GM21447 (cell line): ENCODE measurements around the gene WNT7B.

Experiments
- ATAC-seq: cut with Tn5 transposase; IDR thresholded peaks from one replicate; pipeline ENCODE4 v1.9.1; 2021; ENCODE audit not compliant: unreplicated experiment

WNT7B gene

DNA sequence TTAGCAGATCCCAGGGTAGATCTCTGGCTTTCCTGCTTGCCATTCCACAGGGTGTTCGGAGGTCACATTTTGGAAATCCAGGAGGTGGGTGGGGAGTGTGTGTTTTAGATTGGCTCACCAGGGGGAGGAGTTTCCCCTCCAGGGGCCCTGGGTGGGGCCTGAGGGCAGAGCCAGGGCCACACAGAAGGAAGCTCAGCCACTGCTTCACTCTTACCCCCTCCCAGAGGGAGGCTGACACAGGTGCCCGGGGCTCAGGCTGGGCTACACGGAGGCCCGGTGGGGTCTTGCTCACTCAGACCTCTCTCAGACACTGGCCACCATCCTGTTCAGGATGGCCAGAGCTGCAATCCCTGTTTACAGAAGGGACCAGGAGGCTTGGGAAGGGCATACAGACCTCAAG, 2.5 kb downstream of the WNT7B start:
- ATAC-seq, result no peak

GRCh38 chr22:45972889-45973253, 4.1 kb downstream of the WNT7B start:
- no peak for ATAC-seq

GRCh38 chr22:45972091-45972888, 4.7 kb downstream of the WNT7B start:
- no peak for ATAC-seq

GRCh38 chr22:45971408-45972028, 5.4 kb downstream of the WNT7B start:
- ATAC-seq, result no peak

DNA sequence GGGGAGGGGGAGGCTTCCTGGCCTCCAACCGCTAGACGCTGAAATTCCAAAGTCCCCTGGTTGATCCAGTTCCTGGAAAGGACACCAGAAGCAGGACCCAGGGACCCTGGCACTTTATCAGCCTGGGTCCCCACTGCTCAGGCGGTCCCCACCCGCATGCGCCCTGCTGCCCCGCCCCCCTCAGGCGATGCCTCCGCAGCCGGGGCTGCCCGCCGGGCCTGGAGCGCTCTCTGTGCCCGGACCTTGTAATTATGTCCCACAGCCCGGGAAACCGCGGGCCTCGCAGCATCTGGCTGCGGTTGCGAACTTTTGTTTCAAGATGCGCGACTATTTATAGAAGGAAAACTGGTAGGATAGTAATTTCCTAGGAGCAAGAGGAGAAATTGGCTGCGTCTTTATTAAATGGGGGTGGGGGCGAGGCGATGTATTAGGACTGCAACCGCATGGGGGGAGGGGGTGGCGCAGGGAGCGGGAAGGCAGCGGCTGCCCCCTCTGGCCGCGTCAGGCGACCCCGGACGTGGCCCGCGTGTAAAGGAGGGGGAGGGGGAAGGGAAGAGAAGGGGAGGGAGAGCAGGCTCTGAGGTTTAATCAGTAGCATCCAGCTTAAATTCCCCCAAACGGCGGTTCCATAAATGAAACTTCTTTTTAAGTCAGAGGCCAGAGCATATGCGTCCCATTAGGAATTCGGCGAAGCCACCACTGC, 6.1 kb downstream of the WNT7B start:
- ATAC-seq, result no peak

GRCh38 chr22:45969801-45970470, 7.0 kb downstream of the WNT7B start:
- ATAC-seq, result no peak

DNA sequence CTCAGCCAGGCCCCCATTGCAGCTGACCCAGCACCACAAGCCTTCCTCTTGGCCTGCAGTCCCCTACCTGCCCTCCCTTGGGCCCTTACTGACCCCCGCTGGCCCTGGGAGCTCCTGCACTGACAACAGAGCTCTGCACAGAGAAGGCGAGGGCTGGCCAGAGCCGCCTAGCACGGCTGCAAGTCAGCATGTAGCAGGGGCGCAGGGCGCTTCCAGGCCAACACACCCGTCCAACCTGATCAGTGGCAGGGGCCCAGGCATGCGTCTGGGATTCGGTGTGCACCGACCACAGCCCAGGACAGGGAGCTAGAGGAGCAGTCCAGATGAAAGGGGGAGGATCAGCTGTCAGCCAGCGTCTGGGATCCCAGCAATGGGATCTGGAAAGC, 7.6 kb downstream of the WNT7B start:
- no peak for ATAC-seq

DNA sequence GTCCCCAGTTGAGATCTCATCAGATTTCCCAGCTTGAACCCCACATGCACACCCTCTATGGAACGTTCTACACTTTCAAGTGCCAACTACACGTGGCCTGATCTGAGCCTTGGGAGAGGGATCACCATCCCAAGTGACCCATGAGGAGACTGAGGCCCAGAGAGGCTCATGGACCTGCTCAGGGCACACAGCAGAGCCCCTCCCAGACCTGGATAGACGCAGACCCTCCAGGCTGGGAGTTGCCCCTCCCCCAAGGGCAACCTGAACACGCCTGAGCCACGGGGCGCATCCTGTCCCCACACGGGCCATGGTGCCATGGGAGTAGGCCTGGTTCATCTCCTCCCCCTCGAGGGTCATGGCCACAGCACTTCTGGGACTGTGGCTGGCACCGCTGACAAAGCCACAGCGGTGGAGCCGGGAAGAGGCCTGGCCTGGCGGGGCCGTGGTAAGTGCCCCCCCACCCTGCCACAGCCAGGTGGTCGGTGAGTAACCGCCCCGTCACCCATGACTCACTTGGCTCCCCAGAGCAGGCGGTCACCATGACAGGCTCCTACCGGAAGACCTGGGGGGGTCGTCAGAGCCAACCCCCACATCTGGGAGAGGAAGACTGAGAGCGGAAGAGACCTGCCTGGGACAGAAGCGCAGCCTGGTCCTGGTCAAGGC, 8.1 kb downstream of the WNT7B start:
- no peak for ATAC-seq

DNA sequence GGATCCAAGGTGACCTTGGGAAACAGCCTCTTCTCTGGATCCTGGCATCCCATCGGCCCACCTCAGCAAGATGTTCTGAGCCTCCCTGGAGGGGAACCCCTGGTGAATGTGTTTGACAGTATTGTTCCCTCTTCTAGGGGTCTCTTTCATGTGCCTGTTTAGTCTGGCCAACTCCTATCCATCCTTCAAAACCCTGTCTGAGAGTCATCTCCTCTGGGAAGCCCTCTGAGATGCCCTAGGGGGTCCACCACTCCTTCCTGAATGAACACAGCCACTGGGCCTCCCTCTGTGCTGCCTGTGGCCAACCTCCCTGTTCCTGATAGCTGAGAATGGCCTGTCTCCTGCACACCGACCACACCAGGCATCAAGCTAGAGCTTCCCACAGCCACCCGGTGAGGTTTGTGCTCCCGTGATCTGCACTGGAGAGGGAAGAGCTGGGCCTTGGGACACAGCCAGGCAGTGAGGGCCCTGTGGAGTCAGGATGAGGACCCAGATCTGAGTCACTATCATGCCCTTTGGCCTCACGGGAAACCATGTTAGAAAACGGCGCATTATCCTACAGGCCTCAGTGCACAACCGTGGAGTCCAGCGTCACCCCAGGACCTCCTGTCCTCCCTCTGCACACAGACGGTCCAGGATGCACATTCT, 8.8 kb downstream of the WNT7B start:
- ATAC-seq, result no peak

GRCh38 chr22:45966895-45967365, 10.0 kb downstream of the WNT7B start:
- ATAC-seq, result no peak

- no peak for ATAC-seq
These were observed 10.6 kb downstream of the WNT7B start for GRCh38 chr22:45966320-45966894.

DNA sequence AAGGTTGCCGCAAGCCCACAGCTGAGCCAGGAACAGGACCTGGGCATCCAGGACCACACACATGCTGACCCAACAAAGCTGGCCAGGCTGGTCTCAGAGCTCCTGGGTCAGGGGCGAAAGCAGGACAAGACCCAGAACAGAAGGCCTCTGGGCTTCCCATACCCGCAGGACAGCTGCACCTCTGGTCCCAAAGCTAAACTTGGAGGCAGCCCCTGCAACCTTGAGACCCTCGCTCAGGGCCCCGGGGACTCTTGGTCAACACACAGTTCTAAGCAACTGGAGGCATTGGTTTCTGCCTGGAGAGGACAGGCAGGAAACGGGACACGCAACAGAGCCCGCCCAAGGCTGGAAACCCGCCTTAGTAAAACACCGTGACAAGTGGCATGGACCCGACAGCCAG, 11.4 kb downstream of the WNT7B start:
- no peak for ATAC-seq

- no peak for ATAC-seq
These were observed 11.9 kb downstream of the WNT7B start for GRCh38 chr22:45964926-45965527.

DNA sequence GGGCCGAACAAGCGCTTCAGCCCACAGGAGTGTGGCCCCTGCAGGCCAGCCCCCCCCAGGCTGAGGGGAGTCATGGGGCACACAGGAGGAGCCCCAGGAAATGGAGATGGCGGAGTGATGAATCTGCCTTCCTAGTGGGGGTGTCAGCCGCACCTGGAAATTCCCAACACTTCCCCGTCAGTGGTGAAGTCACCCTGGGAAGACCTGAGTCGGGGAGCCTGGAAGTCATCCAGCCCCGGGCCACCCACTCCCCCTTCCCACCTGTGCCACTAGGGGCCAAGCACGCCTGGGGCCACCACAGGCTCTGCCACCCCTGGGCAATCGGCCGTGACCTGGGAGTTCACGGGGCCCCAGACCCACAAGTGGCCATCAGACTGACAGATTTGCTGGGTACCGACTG, 12.6 kb downstream of the WNT7B start:
- no peak for ATAC-seq

- no peak for ATAC-seq
These were observed 13.1 kb downstream of the WNT7B start for GRCh38 chr22:45963821-45964220.

DNA sequence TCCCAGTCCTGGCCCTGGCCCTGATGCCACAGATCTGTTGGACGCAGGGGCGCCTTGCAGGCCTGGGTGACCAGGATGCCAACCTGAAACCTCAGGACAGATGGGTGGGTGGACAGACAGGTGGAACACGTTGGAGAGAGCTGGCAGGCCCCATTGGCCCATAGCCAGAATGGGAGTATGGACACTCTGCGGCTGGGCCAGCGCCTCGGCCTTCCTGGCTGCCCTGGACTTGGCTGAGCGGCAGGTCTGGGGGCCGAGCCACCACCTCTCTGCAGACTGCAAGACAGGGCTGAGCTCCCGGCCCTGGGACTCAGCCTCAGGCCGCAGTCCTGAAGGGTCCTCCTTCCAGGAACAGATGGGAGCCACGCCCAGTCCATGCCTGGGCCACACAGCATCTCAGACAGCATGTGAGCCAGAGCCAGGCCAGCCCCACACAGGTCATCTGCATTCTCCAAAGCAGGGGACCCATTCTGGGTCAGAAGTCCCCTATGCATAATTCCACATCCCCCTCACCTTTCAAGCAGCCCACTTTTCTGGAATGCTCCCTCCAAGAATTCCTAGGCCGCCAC, 14.1 kb downstream of the WNT7B start:
- no peak for ATAC-seq

DNA sequence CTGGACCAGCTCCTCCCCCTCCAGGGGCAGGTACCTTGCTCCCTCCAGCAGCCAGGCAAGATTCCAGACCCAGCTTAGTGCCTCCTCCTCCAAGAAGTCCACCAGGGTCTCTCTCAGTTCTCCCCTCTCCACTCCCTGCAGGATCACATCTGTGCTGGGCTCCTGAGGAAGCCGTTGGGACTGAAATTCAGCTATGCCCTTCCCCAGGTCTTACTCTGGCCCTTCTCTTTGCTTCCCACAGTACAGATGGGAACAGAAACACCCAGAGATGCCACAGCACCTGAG, 14.6 kb downstream of the WNT7B start:
- no peak for ATAC-seq

- no peak for ATAC-seq
These were observed 15.1 kb downstream of the WNT7B start for GRCh38 chr22:45961679-45962433.
